OCI-LY1 (cell line): ENCODE data around the gene COBL.

Source experiments
- CTCF ChIP-seq: fragments of 200-600 bp; sonication (generic), shearing (Covaris generic); IDR thresholded peaks from 2 replicates; pipeline ENCODE4 v1.5.1; 2017; ENCODE audit warnings: mild to moderate bottlenecking, antibody characterized with exemption, low read length, moderate library complexity, mixed read lengths
- EZH2 ChIP-seq: fragments of 200-600 bp; sonication (generic), shearing (Covaris generic); IDR thresholded peaks from 2 replicates; pipeline ENCODE4 v1.8.0; 2017; ENCODE audit warnings: borderline replicate concordance, mixed run types, mild to moderate bottlenecking, antibody characterized with exemption, low read length, moderate library complexity, mixed read lengths

- TF ChIP-seq CTCF (no peak), EZH2 (no peak)
Observed at GRCh38 chr7:51022821-51023220, 293.8 kb downstream of the COBL start.
